B cell (primary cell): ENCODE measurements around the gene FUT7.

Source experiments
- CTCF ChIP-seq: fragments of 200-600 bp; IDR thresholded peaks from one replicate; pipeline ENCODE4 v1.8.0; 2022; ENCODE audit warnings: antibody characterized with exemption, mild to moderate bottlenecking
- EZH2 ChIP-seq: IDR thresholded peaks from 2 replicates; pipeline ENCODE4 v1.6.1; 2012; ENCODE audit warnings: borderline replicate concordance, low read depth, mild to moderate bottlenecking, moderate library complexity, low read length; ENCODE audit not compliant: insufficient read depth, poor library complexity, severe bottlenecking

GRCh38 chr9:137017071-137017470 is 14.8 kb downstream of the FUT7 start:
- TF ChIP-seq CTCF, result no peak
- no peak for TF ChIP-seq EZH2
